NOMO-1 (cell line): ENCODE measurements around the gene BARHL2.

Source experiments
- DNase-seq, 2 experiments: peaks; one replicate each; lab custom pipeline; 2025; ENCODE audit not compliant: unreplicated experiment in 2 of 2; lab: John Stamatoyannopoulos, UW

Gene BARHL2

DNA sequence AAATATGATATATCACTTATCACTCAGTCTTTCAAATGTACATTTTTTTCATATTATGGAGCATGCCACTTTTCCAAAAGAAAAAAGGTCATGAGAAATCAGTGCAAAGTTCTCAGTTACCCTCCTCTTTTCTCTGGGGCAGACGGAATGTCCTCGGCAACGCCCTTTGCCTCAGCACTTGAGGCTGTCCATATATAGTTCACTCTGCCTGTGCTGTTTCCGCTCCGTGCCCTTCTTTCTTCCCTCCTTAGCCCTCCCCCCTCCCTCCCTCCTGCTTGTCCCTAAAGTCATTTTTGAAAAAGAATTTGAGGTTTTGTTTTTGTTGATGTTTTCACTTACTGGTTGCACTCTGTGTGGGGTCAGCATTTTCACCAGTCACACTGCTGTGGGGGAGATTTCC, 5.4 kb downstream of the BARHL2 start:
- DNase-seq, result no peak

DNA sequence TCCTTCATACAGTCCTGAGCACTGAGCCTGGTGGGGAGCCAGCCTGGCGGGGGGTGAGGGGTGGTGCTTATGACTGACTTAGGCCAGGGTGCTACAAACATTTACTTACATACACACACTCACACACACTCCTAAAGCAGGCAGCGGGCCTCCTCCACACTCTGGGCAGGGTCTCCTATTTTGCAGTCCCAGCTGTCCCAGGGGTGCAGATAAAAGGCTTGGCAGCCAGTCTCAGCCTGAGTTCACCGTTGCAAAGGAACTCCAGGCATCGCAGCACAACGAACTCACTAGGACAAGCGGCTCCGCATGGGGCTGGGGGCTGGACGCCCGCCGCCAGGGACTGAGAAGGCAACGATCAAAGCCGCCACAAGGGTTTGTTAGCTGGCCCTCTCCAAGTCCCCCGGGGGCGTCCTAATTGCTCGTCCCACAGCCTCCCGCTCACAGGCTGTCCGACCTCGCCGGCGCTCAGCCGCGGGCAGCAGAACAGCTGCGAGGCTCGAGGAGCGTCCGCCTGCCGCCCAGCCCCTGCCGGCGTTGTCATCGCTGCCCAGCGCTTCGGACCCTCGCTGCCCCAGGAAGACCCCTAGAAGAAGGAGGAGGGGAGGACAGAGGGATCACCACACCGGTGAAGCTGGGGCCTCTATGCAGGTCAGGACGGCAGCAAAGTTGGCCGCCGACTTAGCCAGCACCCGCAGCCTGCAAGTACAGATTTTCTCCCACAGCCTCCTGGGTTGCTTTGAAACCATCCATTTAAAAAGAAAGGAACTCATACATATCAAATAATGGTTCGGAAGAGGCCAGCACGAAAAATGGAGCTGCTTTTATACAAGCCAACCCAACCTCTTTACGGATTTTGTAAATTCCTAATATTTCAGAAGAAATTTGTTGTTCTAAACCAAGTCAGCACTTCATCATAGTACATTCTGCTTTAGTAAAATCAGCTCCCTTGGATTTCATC, 6.2 kb downstream of the BARHL2 start:
- no peak for DNase-seq

DNA sequence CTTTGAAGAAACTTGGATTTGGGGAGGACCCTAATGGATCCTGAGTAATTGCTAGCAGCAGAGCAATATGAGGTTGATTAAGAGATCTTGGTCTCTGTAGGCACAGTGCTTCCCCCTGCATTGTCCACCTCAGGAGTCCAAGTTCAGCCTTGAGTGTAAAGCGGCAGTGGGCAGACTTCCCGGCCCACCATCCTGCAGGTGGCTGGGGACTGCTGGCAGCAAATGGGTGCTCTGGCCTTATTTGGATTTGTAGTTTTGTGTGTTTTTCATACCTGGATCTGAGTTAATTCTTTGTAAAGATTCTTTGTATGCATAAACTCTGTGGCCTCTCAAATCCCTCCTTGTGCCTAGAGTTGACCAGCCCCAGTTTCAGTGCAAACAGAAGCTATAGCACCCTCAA, 7.6 kb downstream of the BARHL2 start:
- DNase-seq, result no peak

DNA sequence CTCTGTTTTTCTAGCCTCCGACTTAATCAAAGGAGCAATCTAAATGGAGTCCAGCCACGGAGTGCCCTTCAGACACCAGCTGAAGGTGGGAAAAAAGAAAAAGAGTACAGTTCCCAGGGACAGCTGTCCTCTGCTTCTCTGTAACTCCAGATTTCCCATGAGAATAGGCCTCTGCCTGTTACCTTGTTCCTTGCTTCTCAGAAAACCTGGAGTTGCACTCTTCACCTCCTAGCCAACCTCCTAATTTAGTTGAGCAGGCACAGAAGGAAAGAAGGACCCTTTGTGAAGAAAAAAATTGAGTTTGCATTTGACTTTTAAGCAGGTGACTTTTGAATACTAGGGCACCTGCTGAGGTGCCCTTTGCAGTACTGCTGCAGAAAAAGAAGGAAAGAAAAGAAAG, 8.3 kb downstream of the BARHL2 start:
- no peak for DNase-seq

DNA sequence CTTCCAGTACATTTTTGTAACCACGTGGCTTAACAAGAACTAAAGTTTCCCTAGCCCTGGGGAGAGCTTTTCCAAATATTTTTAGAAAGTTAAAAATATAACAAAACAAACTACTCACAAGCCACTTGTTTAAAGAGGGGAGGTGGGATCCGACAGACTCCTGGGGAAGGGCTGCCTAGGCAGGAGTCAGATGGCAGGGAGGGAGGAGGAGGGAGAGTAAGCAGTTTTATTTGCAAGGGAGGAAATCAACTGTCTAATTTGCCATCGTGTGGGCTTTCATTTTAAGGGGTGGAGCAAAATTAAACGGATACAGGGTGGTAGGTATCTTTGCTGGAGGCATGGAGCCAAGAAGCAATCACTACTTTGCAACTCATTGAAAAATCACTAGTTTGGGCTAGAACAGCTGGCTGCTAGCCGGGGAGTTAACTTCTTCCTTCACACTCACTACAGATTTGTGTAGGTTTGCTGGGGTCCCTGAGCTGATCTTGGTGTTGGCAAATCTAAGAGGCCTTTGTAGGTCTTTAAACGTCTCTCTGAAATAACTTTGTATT, 8.8 kb downstream of the BARHL2 start:
- no peak for DNase-seq

DNA sequence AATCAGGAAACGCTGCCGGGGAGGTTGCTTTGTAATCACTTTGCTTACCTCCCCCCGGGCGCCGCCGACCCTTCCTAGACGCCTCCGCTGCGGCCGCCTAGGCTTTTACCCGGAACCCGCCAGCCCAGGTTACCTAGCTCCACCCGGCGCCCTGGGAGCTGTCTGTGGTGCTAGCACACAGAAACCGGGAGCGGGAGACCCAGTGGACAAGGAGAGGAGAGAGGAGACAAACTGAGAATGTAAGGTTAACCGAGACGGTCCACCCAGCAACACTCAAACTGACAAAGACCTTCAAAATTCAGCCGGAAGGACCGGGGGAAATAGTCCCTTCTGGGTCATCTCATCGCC, 9.8 kb downstream of the BARHL2 start:
- DNase-seq, result no peak

DNA sequence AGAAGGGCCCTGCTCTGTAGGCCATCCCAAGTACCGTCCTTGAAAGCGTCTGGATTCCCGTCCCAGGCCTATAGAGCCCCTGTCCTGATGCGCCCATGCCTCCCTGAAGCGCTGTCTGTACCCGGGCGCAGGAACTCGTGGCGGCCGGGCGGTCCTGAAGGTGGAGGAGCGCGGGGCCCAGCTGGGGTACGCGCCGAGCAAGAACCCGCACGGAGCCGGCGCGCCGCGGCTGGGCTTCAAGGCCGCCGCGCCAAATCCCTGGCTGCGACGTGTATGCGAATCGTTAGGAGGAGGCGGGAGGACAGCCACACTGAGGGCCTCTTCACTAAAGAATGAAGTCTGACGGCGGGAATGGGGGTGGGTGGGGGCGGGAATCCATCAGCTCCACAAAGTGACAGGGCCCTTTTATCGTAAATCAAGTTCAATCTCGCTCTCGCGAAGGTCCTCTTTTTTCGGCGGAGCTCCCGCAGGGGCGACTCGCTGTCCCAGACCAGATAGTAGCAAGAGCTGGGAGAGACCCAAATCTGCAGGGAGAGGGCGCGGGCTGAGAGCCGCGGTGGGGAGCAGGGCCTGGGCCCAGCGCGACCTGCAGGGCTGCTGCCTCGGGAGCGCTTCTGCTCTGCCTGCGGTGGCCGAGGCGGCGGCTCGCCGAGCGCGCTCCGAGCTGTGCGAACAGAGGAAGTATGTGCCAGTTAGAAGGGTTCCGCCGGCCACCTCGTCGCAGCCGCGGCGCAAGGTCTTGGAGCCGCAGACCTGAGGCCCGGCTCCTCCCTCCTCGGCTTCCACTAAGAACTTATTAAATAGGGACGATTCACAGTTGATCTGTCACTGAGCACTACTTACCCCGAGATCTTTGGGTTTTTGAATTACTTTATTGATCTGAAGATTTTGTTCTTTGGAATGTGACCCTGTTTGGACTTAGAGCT, 10.4 kb downstream of the BARHL2 start:
- DNase-seq, result peak in 1 of 2 experiments; percentile 2

DNA sequence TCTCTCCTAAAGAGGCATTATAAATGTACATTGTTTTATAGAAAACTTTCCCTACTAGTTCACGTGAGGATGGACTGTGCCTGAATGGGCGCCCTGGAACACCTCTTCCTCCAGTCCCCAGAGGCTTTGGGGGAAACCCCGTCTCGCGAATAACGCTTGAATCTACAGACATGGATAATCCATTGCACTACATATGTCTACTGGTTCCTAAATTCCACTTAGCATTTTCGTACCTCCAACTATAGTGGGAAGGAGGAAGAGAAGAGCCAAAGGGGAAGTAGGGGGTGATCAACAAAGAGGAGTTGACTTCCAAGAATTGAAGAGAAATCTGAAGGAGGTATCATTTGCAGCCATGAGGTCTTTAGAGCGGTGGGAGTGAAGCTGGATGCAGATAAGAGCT, 11.1 kb downstream of the BARHL2 start:
- DNase-seq, result no peak

DNA sequence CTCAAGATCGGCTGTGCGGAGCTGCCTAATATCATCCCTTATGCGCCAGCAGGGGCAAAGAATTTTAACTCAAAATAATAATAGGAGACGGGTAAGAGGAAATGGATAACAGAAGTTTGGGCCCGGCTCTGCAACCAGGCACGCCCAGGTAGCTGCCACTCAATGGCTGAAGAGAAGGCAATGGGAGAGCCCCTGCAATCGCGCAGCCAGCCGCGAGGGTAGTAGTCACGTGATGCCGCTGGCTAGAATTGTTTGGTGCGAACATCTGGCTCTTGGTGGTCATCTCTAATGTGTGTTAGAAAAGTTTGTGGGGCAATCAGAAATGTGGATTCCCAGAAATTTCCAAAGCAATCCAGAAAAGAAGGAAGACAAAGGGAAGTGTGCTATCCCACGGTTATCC, 12.3 kb downstream of the BARHL2 start:
- DNase-seq, result no peak

DNA sequence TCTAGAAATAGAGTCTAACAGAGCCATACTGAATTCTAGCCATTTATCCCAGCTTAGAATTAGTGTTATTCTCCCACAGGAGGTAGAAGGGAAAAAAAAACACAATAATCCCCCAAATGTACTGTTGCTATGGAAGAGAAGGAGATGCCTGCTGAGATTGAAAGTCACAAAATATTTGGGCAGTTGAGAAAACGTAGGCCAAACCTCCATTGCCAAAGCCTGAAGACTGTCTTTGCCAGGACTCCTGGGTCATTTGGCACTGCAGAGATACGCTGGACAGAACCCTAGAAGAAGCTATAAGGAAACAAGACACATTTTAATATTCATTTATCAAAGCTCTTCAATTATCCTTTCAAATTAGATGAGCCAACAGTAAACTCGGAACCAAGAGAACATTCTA, 22.3 kb downstream of the BARHL2 start:
- DNase-seq, result no peak

DNA sequence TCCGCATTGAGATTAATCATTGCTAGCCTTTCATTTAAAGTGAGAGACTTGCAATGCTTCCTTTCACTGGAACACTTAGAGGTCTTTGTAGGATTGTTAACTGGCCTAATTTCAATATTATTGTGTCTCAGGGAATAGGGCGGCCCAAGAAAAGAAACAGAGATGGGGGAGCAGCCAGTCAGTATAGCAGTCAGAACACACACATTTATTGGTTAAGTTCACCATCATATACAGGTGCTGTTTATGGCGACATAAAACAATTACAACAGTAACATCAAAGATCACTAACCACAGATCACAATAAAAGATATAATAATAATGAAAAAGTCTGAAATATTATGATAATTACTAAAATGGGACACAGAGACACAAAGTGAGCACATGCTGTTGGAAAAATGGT, 29.4 kb downstream of the BARHL2 start:
- DNase-seq, result no peak

DNA sequence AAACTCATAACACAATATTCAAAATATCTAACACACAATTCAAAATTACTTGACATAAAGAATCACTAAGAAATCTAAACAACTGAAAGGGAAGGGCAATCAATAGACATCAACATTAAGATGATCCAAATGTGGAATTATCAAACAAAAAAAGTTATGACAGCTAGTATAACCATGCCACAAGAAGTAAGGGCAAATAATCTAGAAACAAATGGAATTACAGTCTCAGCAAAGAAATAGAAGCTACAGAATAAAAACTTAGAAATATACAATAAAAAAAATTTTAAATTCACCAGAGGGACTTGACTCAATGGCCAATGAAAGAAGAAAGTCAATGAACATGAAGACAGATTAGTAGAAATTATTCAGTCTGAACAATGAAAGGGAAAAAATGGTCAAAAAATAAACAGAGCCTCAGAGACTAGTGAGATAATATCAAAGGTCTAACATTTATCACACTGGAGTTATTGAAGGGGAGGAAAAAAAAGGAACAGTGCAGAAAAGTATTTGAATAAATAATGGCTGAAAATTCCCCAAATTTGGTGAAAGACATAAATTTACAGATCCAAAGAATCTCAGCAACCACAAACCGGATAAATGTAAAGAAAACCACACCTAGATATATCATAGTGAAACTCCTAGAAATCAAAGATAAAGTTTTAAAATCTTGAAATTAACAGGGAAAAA, 41.8 kb downstream of the BARHL2 start:
- no peak for DNase-seq

DNA sequence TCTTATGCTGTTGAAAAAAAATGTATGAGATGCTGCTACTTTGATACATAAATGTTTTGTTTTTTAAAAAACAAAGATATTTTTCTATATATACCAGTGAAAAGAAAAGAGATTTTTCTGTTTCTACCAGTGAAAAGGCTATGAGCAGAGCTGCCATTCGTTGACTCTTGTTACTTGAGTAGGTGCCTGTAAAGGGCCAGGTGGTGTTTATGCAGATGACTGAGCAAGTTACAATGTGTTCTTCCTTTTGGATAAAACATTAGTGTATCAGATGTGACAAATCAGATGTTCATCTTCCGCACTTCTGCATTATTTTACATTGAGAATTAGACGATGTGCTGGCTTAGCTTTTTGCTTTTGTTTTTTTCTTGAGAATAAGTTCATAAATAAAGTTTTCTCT, 45.4 kb downstream of the BARHL2 start:
- DNase-seq, result no peak

DNA sequence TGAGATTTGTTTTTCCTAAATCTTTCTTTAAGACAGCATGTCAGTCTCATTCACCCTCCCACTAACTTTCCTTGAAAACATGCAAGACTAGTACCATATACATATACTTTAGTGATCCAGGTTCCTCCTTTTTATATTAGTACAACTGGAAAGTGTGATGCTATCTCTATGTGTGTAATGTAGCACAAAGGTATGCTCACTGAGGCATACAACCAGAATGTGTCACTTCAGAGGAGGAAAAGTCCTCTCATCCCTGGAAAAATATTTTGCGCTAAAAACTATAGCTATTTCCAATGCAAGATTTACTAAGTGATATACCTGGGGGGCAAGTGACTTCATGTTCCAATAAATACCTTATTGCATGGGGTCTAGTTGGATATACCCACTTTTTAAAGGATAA, 45.9 kb downstream of the BARHL2 start:
- no peak for DNase-seq
